H9 (cell line): Measurements from ENCODE around the gene CATSPERZ. TPM values are rescaled to one million over a fixed set of nuclear protein-coding genes. Genes with fewer than 3 reads are reported as not detected.
A peak's percentile ranks its signal among the peaks of the same experiment; 100 is the strongest.

ENCODE experiments used
- DNase-seq: peaks from one replicate; pipeline ENCODE4 v3.0.0-alpha.2; 2017
- H2AFZ ChIP-seq: one replicate; pipeline ENCODE4 v1.6.1; 2013; ENCODE audit warnings: mild to moderate bottlenecking, low read length, control low read depth, moderate library complexity
- H2AK5ac ChIP-seq: 2 replicates; pipeline ENCODE4 v1.6.1; 2013; ENCODE audit warnings: low read length, control low read depth, mixed read lengths; ENCODE audit not compliant: insufficient read length
- H2BK120ac ChIP-seq: one replicate; pipeline ENCODE4 v1.6.1; 2013; ENCODE audit warnings: low read depth, mild to moderate bottlenecking, low read length, control low read depth, inconsistent platforms; ENCODE audit not compliant: poor library complexity, severe bottlenecking
- H2BK12ac ChIP-seq: 2 replicates; pipeline ENCODE4 v1.6.1; 2013; ENCODE audit warnings: low read length, control low read depth, mixed read lengths, low read depth; ENCODE audit not compliant: insufficient read length
- H2BK15ac ChIP-seq: 2 replicates; pipeline ENCODE4 v1.6.1; 2013; ENCODE audit warnings: low read depth, low read length, control low read depth
- H2BK20ac ChIP-seq: one replicate; pipeline ENCODE4 v1.6.1; 2013; ENCODE audit warnings: low read depth, mild to moderate bottlenecking, low read length, control low read depth, inconsistent platforms; ENCODE audit not compliant: poor library complexity, severe bottlenecking
- H2BK5ac ChIP-seq: 2 replicates; pipeline ENCODE4 v1.6.1; 2013; ENCODE audit warnings: low read length, control low read depth, mixed read lengths; ENCODE audit not compliant: insufficient read length
- H3K14ac ChIP-seq: 2 replicates; pipeline ENCODE4 v1.6.1; 2013; ENCODE audit warnings: low read length, control low read depth; ENCODE audit not compliant: insufficient read depth
- H3K18ac ChIP-seq: 2 replicates; pipeline ENCODE4 v1.6.1; 2013; ENCODE audit warnings: low read depth, mild to moderate bottlenecking, mixed read lengths, low read length, control low read depth; ENCODE audit not compliant: insufficient read length
- H3K23ac ChIP-seq: 2 replicates; pipeline ENCODE4 v1.6.1; 2013; ENCODE audit warnings: low read length, control low read depth, mixed read lengths, low read depth; ENCODE audit not compliant: insufficient read length
- H3K23me2 ChIP-seq: 2 replicates; pipeline ENCODE4 v1.6.1; 2013; ENCODE audit warnings: low read depth, mild to moderate bottlenecking, mixed read lengths, low read length, control low read depth; ENCODE audit not compliant: insufficient read length, poor library complexity, severe bottlenecking
- H3K27ac ChIP-seq: 2 replicates; pipeline ENCODE4 v1.5.1; 2013; ENCODE audit warnings: low read length, control low read depth, mixed read lengths, low read depth; ENCODE audit not compliant: insufficient read length
- H3K27me3 ChIP-seq: 2 replicates; pipeline ENCODE4 v1.6.1; 2013; ENCODE audit warnings: low read length, control low read depth, inconsistent platforms; ENCODE audit not compliant: insufficient read depth
- H3K4ac ChIP-seq: 2 replicates; pipeline ENCODE4 v1.6.1; 2013; ENCODE audit warnings: low read depth, mild to moderate bottlenecking, control low read depth, inconsistent platforms, low read length, moderate library complexity
- H3K4me1 ChIP-seq: 2 replicates; pipeline ENCODE4 v1.6.1; 2013; ENCODE audit warnings: low read length, control low read depth, inconsistent platforms; ENCODE audit not compliant: insufficient read depth
- H3K4me2 ChIP-seq: 2 replicates; pipeline ENCODE4 v1.6.1; 2013; ENCODE audit warnings: low read length, control low read depth, mixed read lengths; ENCODE audit not compliant: insufficient read length, insufficient read depth
- H3K56ac ChIP-seq: 2 replicates; pipeline ENCODE4 v1.6.1; 2013; ENCODE audit warnings: low read depth, mild to moderate bottlenecking, mixed read lengths, low read length, control low read depth; ENCODE audit not compliant: insufficient read length
- H3K79me1 ChIP-seq: 2 replicates; pipeline ENCODE4 v1.6.1; 2013; ENCODE audit warnings: low read depth, mild to moderate bottlenecking, moderate library complexity, low read length, control low read depth, inconsistent platforms; ENCODE audit not compliant: insufficient read depth, poor library complexity, severe bottlenecking
- H3K79me2 ChIP-seq: 2 replicates; pipeline ENCODE4 v1.6.1; 2013; ENCODE audit warnings: low read length, control low read depth, inconsistent platforms; ENCODE audit not compliant: insufficient read depth
- H3K9ac ChIP-seq: 2 replicates; pipeline ENCODE4 v1.6.1; 2013; ENCODE audit warnings: low read length, control low read depth, mixed read lengths; ENCODE audit not compliant: insufficient read length; ENCODE audit errors: extremely low read depth
- H3K9me3 ChIP-seq: one replicate; pipeline ENCODE4 v1.6.1; 2013; ENCODE audit warnings: low read depth, low read length, inconsistent platforms; ENCODE audit not compliant: control insufficient read depth
- H3T11ph ChIP-seq: one replicate; pipeline ENCODE4 v1.6.1; 2013; ENCODE audit warnings: mild to moderate bottlenecking, low read length, control low read depth, inconsistent platforms
- H4K20me1 ChIP-seq: one replicate; pipeline ENCODE4 v1.6.1; 2013; ENCODE audit not compliant: control insufficient read depth, insufficient read length, insufficient read depth
- H4K5ac ChIP-seq: 2 replicates; pipeline ENCODE4 v1.6.1; 2013; ENCODE audit warnings: low read depth, mild to moderate bottlenecking, mixed read lengths, low read length, control low read depth; ENCODE audit not compliant: insufficient read length
- H4K8ac ChIP-seq: replicated peaks from 2 replicates; pipeline ENCODE4 v1.6.1; 2013; ENCODE audit warnings: low read length, control low read depth, mixed read lengths, low read depth; ENCODE audit not compliant: insufficient read length
- H4K91ac ChIP-seq: 2 replicates; pipeline ENCODE4 v1.6.1; 2013; ENCODE audit warnings: low read depth, mild to moderate bottlenecking, moderate library complexity, mixed read lengths, low read length, control low read depth; ENCODE audit not compliant: insufficient read length
- H3K27ac Mint-ChIP-seq, 3 experiments: 2 replicates in 2 of 3; 3 replicates in 1 of 3; pipeline ENCODE4 v1.8.0; 2020 to 2021; ENCODE audit warnings: mixed read lengths in 3 of 3, mild to moderate bottlenecking in 1 of 3, moderate library complexity in 1 of 3
- H3K27me3 Mint-ChIP-seq: 2 replicates; pipeline ENCODE4 v1.8.0; 2021; ENCODE audit warnings: low read depth, mild to moderate bottlenecking, moderate library complexity, mixed read lengths
- H3K36me3 Mint-ChIP-seq, 3 experiments: 2 replicates in 2 of 3; 3 replicates in 1 of 3; pipeline ENCODE4 v1.8.0; 2020 to 2021; ENCODE audit warnings: low read depth in 3 of 3, mixed read lengths in 3 of 3; ENCODE audit not compliant: insufficient read depth in 1 of 3
- H3K4me1 Mint-ChIP-seq, 2 experiments: 2 replicates each; pipeline ENCODE4 v1.8.0; 2020; ENCODE audit warnings: mixed read lengths in 2 of 2
- H3K4me3 Mint-ChIP-seq, 2 experiments: 2 replicates in 1 of 2; 3 replicates in 1 of 2; pipeline ENCODE4 v1.8.0; 2020 to 2021; ENCODE audit warnings: mild to moderate bottlenecking in 2 of 2, mixed read lengths in 2 of 2, moderate library complexity in 1 of 2
- H3K9me3 Mint-ChIP-seq, 2 experiments: 2 replicates in 1 of 2; 3 replicates in 1 of 2; pipeline ENCODE4 v1.8.0; 2020; ENCODE audit warnings: mild to moderate bottlenecking in 2 of 2, mixed read lengths in 2 of 2, moderate library complexity in 1 of 2
- CTCF ChIP-seq: fragments of 200-600 bp; sonication (generic); conservative IDR thresholded peaks from 3 replicates; pipeline ENCODE4 v1.8.0; 2021; ENCODE audit warnings: antibody characterized with exemption, mild to moderate bottlenecking
- WGBS: extraction: QIAGEN DNeasy Blood & Tissue Kit; methylation state at CpG from one replicate; pipeline ENCODE4 v1.1.7; 2013; ENCODE audit warnings: missing lambda C conversion rate, low lambda C conversion rate, mixed read lengths; ENCODE audit not compliant: insufficient read length; ENCODE audit errors: extremely low coverage; 5-methylcytosine and 5-hydroxymethylcytosine counted together
- total RNA-seq: library from RNA; stranded (reverse); gene quantifications from 2 replicates; pipeline ENCODE4 v1.2.1, GENCODE V29; 2021

CATSPERZ gene
- total RNA-seq, 1 experiment from 2014 or later: 0.92 TPM

GRCh38 chr11:64267207-64267945 is 32.8 kb upstream of the CATSPERZ start:
- Histone ChIP-seq H4K20me1 (no peaks in the 10 kb centered on the region), H3K23me2 (peaks cover 15% of the 10 kb centered on the region), H3K27me3 (no peaks in the 10 kb centered on the region), H3K23ac (no peak overlapping the region), H3T11ph (no peak overlapping the region), H3K4me1 (no peaks in the 10 kb centered on the region), H3K56ac (no peak overlapping the region), H3K14ac (no peak overlapping the region), H2BK5ac (no peak overlapping the region), H2BK15ac (no peak overlapping the region), H3K4me2 (no peak overlapping the region), H3K9ac (no peak overlapping the region), H2AFZ (no peak overlapping the region), H3K18ac (no peak overlapping the region), H2BK12ac (no peak overlapping the region), H3K27ac (no peak overlapping the region), H3K79me1 (no peaks in the 10 kb centered on the region), H2AK5ac (no peak overlapping the region), H3K9me3 (no peaks in the 10 kb centered on the region), H4K8ac (no peak overlapping the region), H4K5ac (no peak overlapping the region), H2BK20ac (no peak overlapping the region), H3K4ac (no peak overlapping the region), H2BK120ac (no peak overlapping the region), H3K79me2 (no peaks in the 10 kb centered on the region), H4K91ac (no peak overlapping the region)
- no peak for TF ChIP-seq CTCF
- no peaks in the 10 kb centered on the region; the same call in 1 of the 2 replicates for H3K27me3 Mint-ChIP-seq
- peak overlapping the region in 2 of 3 experiments; percentile 18 to 65; a peak in 1 of 7 replicates for H3K27ac Mint-ChIP-seq
- H3K4me1 Mint-ChIP-seq: peaks cover 16 to 26% of the 10 kb centered on the region in 2 experiments
- H3K9me3 Mint-ChIP-seq: no peaks in the 10 kb centered on the region
- DNase-seq: no peak
- WGBS: no CpG with 5 or more reads among the region's 27 CpGs
- H3K4me3 Mint-ChIP-seq: peak overlapping the region in 1 of 2 experiments; percentile 64; a peak in 2 of 5 replicates
- H3K36me3 Mint-ChIP-seq: peaks cover 21 to 53% (median 39%) of the 10 kb centered on the region in 3 experiments
